ENCODE results near the gene GJA8.
A peak's percentile ranks its signal among the peaks of the same experiment; 100 is the strongest.
"Not testable (repeated sequence)": the region's sequence is repeated elsewhere in the genome, so short reads cannot be mapped to it uniquely, and the experiment has no call there.

The GJA8 gene

DNA sequence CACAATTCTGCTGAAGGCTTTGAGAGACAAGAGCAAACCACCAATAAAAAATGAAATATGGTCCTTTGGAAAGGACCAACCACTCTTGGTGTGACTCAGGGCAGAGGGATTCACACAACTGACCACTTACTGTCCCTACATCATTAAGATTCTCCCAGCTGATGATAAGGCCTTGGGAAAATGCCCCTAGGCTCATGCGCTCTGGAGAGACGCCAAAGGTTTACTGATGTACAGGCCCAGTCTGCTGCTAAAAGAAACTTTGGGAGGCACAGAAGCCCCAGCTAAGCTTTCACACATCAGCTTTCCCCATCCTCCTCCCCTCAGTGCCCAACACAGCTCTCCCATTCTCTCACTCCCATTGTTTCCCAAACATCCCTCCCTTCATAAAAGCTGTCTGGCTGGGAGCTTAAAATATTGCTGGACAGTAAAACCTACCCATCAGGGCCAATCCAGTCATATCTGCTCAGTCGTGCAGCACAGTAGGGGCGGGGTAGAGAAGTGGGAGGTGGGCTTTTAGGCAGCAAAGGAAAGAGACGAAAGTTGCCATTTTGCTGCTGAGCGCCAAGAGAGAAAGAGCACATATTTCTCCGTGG lies at the start of gene GJA8:
Gene GJA8, plus strand, starts transcription at position 543 of the 593 bp plus-strand sequence. CDS start 5,161 bp downstream, outside the sequence.
- DNase-seq (ENCODE audit: low read depth in 2 of 2), result no peak

DNA sequence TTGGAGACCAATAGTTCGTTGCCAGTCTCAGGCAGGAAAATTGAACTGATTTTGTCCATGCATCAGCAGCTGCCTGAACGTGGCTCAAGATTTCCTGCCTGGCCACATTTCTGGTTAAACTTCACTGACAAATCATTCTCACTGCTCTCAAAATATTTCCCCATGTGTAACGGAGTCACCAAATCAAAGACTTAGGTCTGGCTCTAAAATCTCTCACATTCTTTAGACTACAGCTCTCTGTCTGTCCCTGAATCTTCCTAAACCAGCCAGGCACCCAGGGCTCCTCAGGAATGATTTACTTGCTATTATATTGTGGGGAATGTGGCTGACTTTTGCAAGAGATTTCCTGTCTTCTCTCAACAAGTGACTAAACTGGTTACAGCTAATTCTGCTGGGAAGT lies 49.2 kb upstream of the GJA8 start:
- DNase-seq (ENCODE audit: low read depth in 2 of 2), result no peak

- DNase-seq (ENCODE audit: low read depth in 2 of 2), result not testable (repeated sequence)
Measured at GRCh38 chr1:147854989-147855388, 47.6 kb upstream of the GJA8 start.

DNA sequence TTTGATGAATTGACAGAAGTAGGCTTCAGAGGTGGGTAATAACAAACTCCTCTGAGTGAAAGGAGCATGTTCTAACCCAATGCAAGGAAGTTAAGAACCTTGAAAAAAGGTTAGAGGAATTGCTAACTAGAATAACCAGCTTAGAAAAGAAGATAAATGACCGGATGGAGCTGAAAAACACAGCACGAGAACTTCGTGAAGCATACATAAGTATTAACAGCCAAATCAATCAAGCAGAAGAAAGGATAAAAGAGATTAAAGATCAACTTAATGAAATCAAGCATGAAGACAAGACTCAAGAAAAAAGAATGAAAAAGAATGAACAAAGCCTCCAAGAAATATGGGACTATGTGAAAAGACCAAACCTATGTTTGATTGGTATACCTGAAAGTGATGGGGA lies 46.6 kb upstream of the GJA8 start:
- not testable (repeated sequence) for DNase-seq (ENCODE audit: low read depth in 2 of 2)

DNA sequence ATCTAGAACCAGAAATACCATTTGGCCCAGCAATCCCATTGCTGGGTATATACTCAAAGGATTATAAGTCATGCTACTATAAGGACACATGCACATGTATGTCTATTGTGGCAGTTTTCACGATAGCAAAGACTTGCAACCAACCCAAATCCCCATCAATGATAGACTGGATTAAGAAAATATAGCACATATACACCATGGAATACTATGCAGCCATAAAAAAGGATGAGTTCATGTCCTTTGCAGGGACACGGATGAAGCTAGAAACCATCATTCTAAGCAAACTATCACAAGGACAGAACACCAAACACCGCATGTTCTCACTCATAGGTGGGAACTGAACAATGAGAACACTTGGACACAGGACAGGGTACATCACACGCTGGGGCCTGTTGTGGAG lies 35.4 kb upstream of the GJA8 start:
- not testable (repeated sequence) for DNase-seq (ENCODE audit: low read depth in 2 of 2)

DNA sequence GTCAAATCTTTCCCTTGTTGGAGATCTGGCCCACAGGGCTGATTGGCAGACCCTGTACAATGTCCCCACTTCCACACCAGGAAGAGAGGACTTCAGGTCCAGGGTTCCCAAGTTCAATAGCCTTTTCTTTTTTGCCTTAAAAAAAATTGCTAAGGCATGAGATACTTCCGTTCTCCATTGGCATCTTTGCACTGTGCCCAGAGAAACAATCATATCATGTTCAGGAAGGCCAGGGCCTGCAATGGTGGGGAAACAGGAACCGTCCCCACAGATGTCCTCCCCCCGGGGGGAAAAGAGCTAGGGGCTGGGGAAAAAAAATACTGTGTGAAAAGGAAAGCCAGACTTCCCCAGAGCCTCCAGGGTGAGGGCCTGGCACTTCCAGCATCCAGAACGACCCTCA lies 24.6 kb upstream of the GJA8 start:
- no peak for DNase-seq (ENCODE audit: low read depth in 2 of 2)

DNA sequence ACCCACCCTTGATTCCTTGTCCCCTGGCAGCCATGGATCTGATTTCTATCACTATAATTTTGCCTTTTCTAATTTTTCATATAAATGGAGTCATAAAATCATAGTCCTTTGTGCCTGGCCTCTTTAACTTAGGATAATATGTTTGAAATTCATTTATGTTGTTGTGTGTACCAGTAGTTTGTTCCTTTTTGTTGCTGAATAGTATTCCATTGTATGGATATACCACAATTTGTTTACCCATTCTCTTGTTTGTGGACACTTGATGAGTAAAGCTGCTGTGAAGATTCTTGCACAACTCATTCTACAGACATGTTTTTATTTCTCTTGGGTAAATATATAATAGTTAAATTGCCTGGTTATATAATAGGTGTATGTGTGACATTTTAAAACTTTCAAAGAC lies 22.7 kb upstream of the GJA8 start:
- no peak for DNase-seq (ENCODE audit: low read depth in 2 of 2)

DNA sequence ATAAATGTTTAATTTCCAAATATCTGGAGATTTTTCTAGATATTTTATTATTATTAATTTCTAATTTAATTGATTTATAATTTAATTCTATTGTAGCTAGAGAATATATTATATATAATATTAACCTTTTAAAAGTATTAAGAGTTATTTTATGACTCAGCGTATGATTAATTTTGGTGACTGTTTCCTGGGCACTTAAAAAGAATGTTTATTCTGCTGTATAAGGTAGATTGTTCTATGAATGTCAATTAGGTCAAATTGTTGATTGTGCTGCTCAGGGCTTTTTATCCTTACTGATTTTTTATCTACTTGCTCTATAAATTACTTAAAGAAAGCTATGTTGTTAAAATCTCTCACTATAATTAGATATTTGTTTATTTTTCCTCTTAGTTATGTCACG lies 20.1 kb upstream of the GJA8 start:
- no peak for DNase-seq (ENCODE audit: low read depth in 2 of 2)

DNA sequence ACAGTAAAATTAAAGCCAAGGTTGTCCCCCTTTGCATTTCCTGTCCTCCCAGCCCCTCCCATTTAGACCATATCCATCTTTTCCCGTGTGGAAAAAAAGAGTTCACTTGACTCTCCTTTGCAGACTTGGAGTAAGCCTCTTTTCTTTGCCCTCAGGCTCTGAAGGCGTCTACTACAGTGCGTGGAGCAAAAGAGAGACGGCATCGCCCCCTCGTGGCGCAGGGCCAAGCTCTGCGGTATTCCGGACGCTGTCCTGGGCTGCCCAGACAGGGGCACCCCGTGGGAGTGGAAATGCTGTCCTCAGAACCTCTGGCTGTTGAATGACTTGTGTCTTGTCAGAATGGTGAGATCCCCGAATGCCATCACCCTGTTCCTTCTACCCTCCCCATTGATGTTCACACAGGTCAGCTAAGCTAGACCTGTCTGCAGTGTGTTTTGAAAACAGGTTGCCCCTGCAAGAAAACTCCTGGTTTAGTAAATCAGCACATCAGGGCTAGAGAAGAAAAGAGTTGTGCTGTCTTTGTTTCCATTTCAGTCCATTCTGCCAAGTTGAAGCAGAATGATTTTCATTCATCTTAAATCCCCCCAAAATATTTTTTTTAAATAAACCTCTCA lies 12.3 kb upstream of the GJA8 start:
- peak; percentile 10 to 58 for DNase-seq (ENCODE audit: low read depth in 2 of 2)

GRCh38 chr1:147891088-147891487 lies 11.5 kb upstream of the GJA8 start:
- DNase-seq (ENCODE audit: low read depth in 2 of 2), result no peak

DNA sequence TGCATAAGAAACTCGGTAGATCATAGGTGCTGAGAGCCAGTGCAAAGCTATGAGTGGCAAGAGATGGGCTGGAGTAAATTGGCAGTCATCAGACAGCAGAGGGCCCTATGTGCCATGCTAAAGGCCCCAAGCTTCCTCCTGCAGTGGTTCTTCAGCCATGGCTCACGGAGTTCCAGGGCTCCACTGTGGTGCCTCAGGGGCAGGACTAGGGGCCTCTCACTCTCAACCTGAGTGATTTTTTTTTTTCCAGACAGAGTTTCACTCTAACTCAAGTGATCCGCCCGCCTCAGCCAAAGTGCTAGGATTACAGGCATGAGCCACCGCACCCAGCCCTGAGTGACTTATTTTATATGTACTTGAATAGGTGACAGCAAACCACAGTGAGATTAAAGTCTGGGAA lies 10.4 kb upstream of the GJA8 start:
- DNase-seq (ENCODE audit: low read depth in 2 of 2), result no peak

- peak; percentile 5 to 28 for DNase-seq (ENCODE audit: low read depth in 2 of 2)
Measured at GRCh38 chr1:147892731-147893214, 9.8 kb upstream of the GJA8 start.

- no peak for DNase-seq (ENCODE audit: low read depth in 2 of 2)
Measured at GRCh38 chr1:147895123-147895522, 7.5 kb upstream of the GJA8 start.

- no peak for DNase-seq (ENCODE audit: low read depth in 2 of 2)
Measured at GRCh38 chr1:147897029-147897752, 5.4 kb upstream of the GJA8 start.

DNA sequence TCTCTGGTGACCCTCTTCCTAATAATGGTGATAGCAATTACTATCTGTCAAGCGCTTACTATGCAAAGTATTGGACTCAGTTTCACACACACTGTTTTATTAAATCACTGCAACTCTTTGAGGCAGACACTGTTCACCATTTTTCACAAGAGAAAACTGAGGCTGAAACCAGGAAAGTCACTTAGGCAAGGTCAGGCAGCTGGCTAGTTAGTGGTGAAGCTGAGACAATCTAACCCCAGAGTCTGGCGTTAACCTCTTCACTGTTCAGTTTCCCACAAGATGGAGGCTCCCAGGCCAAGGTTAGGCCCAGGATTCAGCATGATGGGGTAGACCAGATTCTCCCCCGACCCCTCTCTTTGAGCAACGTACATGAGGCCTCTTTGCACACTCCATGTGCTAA lies 4.8 kb upstream of the GJA8 start:
- no peak for DNase-seq (ENCODE audit: low read depth in 2 of 2)

DNA sequence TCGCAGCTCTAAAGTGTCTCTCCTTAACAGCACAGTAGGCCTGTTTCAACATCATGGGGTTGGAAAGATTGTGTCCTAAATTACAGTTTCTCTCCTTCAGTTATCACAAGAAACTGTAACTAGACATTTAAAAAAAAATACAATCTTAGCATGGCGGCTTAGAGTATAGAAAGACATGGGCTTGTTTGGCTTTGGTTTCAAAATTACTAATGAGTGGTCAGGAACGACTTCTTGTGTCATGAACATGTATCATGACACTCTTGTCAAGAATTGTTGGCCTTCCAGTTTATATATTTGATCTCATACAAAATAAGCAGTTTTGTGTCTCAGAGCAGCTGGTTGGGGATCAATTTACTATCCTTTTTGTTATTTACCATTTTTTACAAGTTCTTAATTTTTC lies 2.1 kb downstream of the GJA8 start:
- DNase-seq (ENCODE audit: low read depth in 2 of 2), result no peak

DNA sequence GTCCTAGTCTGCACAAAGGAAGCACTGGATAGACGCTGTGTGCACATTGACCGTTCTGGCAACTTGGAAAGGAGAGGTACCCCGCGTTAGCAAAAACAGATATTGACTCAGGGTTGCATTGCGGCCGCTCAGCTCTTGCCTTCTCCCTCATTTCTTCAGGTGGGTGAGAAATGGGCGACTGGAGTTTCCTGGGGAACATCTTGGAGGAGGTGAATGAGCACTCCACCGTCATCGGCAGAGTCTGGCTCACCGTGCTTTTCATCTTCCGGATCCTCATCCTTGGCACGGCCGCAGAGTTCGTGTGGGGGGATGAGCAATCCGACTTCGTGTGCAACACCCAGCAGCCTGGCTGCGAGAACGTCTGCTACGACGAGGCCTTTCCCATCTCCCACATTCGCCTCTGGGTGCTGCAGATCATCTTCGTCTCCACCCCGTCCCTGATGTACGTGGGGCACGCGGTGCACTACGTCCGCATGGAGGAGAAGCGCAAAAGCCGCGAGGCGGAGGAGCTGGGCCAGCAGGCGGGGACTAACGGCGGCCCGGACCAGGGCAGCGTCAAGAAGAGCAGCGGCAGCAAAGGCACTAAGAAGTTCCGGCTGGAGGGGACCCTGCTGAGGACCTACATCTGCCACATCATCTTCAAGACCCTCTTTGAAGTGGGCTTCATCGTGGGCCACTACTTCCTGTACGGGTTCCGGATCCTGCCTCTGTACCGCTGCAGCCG lies 5.4 kb downstream of the GJA8 start:
- DNase-seq (ENCODE audit: low read depth in 2 of 2), result no peak

DNA sequence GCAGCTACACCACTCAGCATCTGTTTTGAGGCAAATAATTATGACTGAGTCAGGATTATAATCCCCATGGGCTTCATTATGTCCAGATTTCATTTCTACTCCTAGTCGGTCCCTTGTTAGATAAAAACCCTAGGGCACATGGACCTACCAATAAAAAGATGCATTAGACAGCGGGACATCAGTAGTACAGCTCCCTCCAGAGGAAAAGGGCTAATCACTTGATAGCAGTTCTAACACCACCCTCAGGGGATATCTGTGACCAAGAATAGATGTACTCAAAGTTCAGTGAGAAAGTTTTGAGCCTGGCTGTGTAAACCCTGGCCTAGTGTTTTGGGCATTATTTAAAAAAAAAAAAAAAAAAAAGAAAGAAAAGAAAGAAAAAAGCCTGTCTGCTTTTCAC lies 10.0 kb downstream of the GJA8 start:
- DNase-seq (ENCODE audit: low read depth in 2 of 2), result no peak

DNA sequence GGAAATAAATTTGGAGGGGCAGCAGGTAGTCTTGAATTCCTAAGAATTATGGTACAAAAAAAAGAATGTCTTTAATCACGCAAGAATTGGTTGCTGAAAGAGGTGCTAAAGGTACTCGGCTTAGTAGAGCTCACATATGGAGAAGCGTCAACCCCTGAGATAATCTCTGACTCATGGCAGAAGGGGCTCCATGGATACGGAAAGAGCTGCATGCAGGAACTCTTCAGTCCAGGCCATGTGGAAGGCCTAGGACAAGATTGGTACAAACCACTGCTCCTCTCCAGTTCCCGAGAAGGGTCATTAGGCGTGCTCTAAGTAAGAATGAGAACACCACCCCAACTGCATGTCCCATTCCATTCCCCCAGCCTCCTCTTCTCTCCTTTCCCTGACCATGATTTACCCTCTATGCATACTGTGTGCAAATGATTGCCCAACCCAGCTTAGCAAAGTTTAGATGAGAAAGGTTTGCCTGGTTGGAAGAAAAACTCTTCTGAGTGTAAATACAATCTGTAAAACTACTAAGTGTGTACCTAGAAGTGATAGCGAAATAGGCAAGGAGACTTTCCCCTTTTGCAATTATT lies 10.9 kb downstream of the GJA8 start:
- DNase-seq (ENCODE audit: low read depth in 2 of 2), result no peak

GRCh38 chr1:147919896-147920295 lies 17.3 kb downstream of the GJA8 start:
- DNase-seq (ENCODE audit: low read depth in 2 of 2), result no peak

GRCh38 chr1:147924813-147925212 lies 22.2 kb downstream of the GJA8 start:
- DNase-seq (ENCODE audit: low read depth in 2 of 2), result no peak

DNA sequence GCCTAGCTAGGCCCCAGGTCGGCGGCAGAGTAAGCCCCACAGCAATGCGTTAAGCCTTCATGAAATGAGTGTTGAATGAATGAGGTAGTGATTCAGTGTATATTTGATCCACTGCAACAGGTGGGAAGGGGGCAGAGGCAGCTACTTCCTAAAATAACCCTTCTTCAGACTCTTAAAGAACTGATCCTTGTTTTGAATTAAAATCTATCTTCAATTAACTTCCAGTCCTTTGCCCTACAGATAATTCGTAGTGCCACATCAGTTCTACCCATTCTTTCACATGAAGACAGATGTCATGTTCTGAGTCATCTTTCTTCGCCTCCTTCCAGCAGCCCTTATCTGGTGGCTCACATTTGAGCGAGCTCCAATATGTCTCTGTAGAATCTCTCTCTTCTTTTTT lies 24.6 kb downstream of the GJA8 start:
- DNase-seq (ENCODE audit: low read depth in 2 of 2), result not testable (repeated sequence)
